Small intestine (tissue), 7 donors: Measurements from ENCODE around the gene MORN5. TPM values are rescaled to one million over a fixed set of nuclear protein-coding genes. Genes with fewer than 3 reads are reported as not detected.
A peak's percentile ranks its signal among the peaks of the same experiment; 100 is the strongest.

Source experiments
- DNase-seq, 2 donors: peaks; one replicate each; pipeline versions ENCODE4 v3.0.0 to v3.0.0-alpha.2; 2013
- FAIRE-seq: peaks from 2 replicates; lab custom pipeline; 2012; peaks lifted over from hg19 to GRCh38; lab: Jason Lieb, UNC
- H3K27ac ChIP-seq, 3 donors: one replicate each; pipeline ENCODE4 v1.5.1; 2013; ENCODE audit warnings: low read length in 2 of 3, mild to moderate bottlenecking in 2 of 3, control low read depth in 1 of 3, inconsistent platforms in 1 of 3, low read depth in 1 of 3, moderate library complexity in 1 of 3
- H3K27me3 ChIP-seq, 3 donors: one replicate each; pipeline ENCODE4 v1.6.1; 2013; ENCODE audit warnings: low read length in 3 of 3, inconsistent platforms in 1 of 3; ENCODE audit not compliant: control insufficient read depth in 3 of 3, insufficient read depth in 3 of 3
- H3K36me3 ChIP-seq, 3 donors: one replicate each; pipeline ENCODE4 v1.6.1; 2013; ENCODE audit warnings: low read length in 3 of 3, inconsistent platforms in 1 of 3, low read depth in 1 of 3, mild to moderate bottlenecking in 1 of 3, moderate library complexity in 1 of 3; ENCODE audit not compliant: control insufficient read depth in 3 of 3, insufficient read depth in 2 of 3
- H3K4me1 ChIP-seq, 3 donors: one replicate each; pipeline ENCODE4 v1.6.1; 2013; ENCODE audit warnings: low read length in 2 of 3, inconsistent platforms in 1 of 3, low read depth in 1 of 3, mild to moderate bottlenecking in 1 of 3, moderate library complexity in 1 of 3; ENCODE audit not compliant: control insufficient read depth in 3 of 3, insufficient read depth in 2 of 3
- H3K4me3 ChIP-seq, 3 donors: one replicate each; pipeline ENCODE4 v1.5.1; 2013; ENCODE audit warnings: low read length in 3 of 3, control low read depth in 1 of 3, inconsistent platforms in 1 of 3, low read depth in 1 of 3, mild to moderate bottlenecking in 1 of 3, moderate library complexity in 1 of 3
- H3K9me3 ChIP-seq, 2 donors: one replicate each; pipeline ENCODE4 v1.6.1; 2013; ENCODE audit warnings: low read depth in 1 of 2, low read length in 1 of 2; ENCODE audit not compliant: control insufficient read depth in 2 of 2, insufficient read depth in 1 of 2
- WGBS, 3 donors: extraction: QIAGEN DNeasy Blood & Tissue Kit; methylation state at CpG; one replicate each; pipeline ENCODE4 v1.1.7; 2013; 5-methylcytosine and 5-hydroxymethylcytosine counted together
- polyA plus RNA-seq, 4 donors: library from polyadenylated mRNA; stranded (reverse) in 3 of 4; unstranded in 1 of 4; fragments of 200-250 nt in 3 of 4; fragments of 120-200 nt in 1 of 4; gene quantifications; one replicate each; pipeline versions ENCODE4 v1.2.1 to v1.2.3, GENCODE V29; 2013
- donor health status: healthy with polysubstance abuse.
- donor health status: control.
- donor health status: control.
- donor health status: Bipolar disorder and iron deficiency.
- donor health status: healthy.

The MORN5 gene
- polyA plus RNA-seq, 4 donors, result not detected

GRCh38 chr9:122143876-122144405 is 15.8 kb upstream of the MORN5 start:
- Histone ChIP-seq H3K9me3 (no peaks in the 10 kb centered on the region), H3K27ac (no peak overlapping the region), H3K4me3 (no peak overlapping the region), H3K4me1 (peaks cover 0 to 4% (median 0%) of the 10 kb centered on the region in 3 donors), H3K36me3 (peaks cover 6 to 28% (median 22%) of the 10 kb centered on the region in 3 donors), H3K27me3 (no peaks in the 10 kb centered on the region)
- 74 to 94% (median 90%) methylated on average over 14 of the region's 14 CpGs for WGBS, 3 donors
- DNase-seq (no peak), FAIRE-seq (no peak)

- FAIRE-seq (no peak), DNase-seq (no peak)
- Histone ChIP-seq H3K9me3 (no peaks in the 10 kb centered on the region), H3K4me3 (no peak overlapping the region), H3K36me3 (peaks cover 6 to 34% (median 25%) of the 10 kb centered on the region in 3 donors), H3K4me1 (peaks cover 0 to 4% (median 0%) of the 10 kb centered on the region in 3 donors), H3K27ac (no peak overlapping the region), H3K27me3 (no peaks in the 10 kb centered on the region)
- 88 to 90% (median 89%) methylated on average over 3 of the region's 3 CpGs for WGBS, 3 donors
Observed at GRCh38 chr9:122144836-122145591, 14.7 kb upstream of the MORN5 start.

- Histone ChIP-seq H3K4me1 (peaks cover 0 to 4% (median 0%) of the 10 kb centered on the region in 3 donors), H3K27me3 (no peaks in the 10 kb centered on the region), H3K9me3 (no peaks in the 10 kb centered on the region), H3K4me3 (no peak overlapping the region), H3K27ac (no peak overlapping the region), H3K36me3 (peaks cover 6 to 34% (median 25%) of the 10 kb centered on the region in 3 donors)
- no peak for FAIRE-seq
- 93 to 98% (median 95%) methylated on average over 2 of the region's 2 CpGs for WGBS, 3 donors
- no peak for DNase-seq
Observed at GRCh38 chr9:122145592-122145863, 14.2 kb upstream of the MORN5 start.

- Histone ChIP-seq H3K9me3 (no peaks in the 10 kb centered on the region), H3K27me3 (no peaks in the 10 kb centered on the region), H3K4me3 (no peak overlapping the region), H3K27ac (no peak overlapping the region), H3K36me3 (peaks cover 6 to 21% (median 14%) of the 10 kb centered on the region in 3 donors), H3K4me1 (no peaks in the 10 kb centered on the region)
- no peak for FAIRE-seq
- no peak for DNase-seq
- WGBS, 3 donors, result 69 to 79% (median 75%) methylated on average over 4 of the region's 4 CpGs
Observed at GRCh38 chr9:122151267-122151828, 8.4 kb upstream of the MORN5 start.

GRCh38 chr9:122155796-122156195 is 3.9 kb upstream of the MORN5 start:
- Histone ChIP-seq H3K27ac (no peak overlapping the region), H3K27me3 (no peaks in the 10 kb centered on the region), H3K9me3 (no peaks in the 10 kb centered on the region), H3K4me3 (no peak overlapping the region), H3K36me3 (peaks cover 3 to 4% (median 4%) of the 10 kb centered on the region in 3 donors), H3K4me1 (peaks cover 2 to 10% (median 4%) of the 10 kb centered on the region in 3 donors)
- 87 to 91% (median 88%) methylated on average over 4 of the region's 4 CpGs for WGBS, 3 donors
- FAIRE-seq (no peak), DNase-seq (no peak)

- WGBS, 3 donors, result 54 to 65% (median 63%) methylated on average over 3 of the region's 3 CpGs
- H3K27ac ChIP-seq, result no peak overlapping the region
- H3K36me3 ChIP-seq, result no peaks in the 10 kb centered on the region
- H3K4me3 ChIP-seq, result no peak overlapping the region
- H3K4me1 ChIP-seq, result peaks cover 2 to 10% (median 4%) of the 10 kb centered on the region in 3 donors
- DNase-seq (peak; percentile 43 to 54), FAIRE-seq (no peak)
- no peaks in the 10 kb centered on the region for H3K9me3 ChIP-seq
- H3K27me3 ChIP-seq, result no peaks in the 10 kb centered on the region
Observed at GRCh38 chr9:122158202-122158601, 1.5 kb upstream of the MORN5 start.

- FAIRE-seq (no peak), DNase-seq (no peak)
- 15 to 28% (median 24%) methylated on average over 6 of the region's 6 CpGs for WGBS, 3 donors
- Histone ChIP-seq H3K9me3 (no peaks in the 10 kb centered on the region), H3K4me3 (peak overlapping the region in 2 of 3 donors; percentile 73 to 99), H3K36me3 (no peaks in the 10 kb centered on the region), H3K27ac (no peak overlapping the region), H3K4me1 (peaks cover 2 to 10% (median 4%) of the 10 kb centered on the region in 3 donors), H3K27me3 (no peaks in the 10 kb centered on the region)
Observed at GRCh38 chr9:122159925-122160246, 178 bp downstream of the MORN5 start.

GRCh38 chr9:122162415-122162814 is 2.7 kb downstream of the MORN5 start:
- no peak for FAIRE-seq
- no peaks in the 10 kb centered on the region for H3K36me3 ChIP-seq

More at GRCh38 chr9:122162415-122162814, 2.7 kb downstream of the MORN5 start:
- Histone ChIP-seq H3K27me3 (no peaks in the 10 kb centered on the region), H3K4me3 (no peak overlapping the region), H3K4me1 (peaks cover 2 to 10% (median 4%) of the 10 kb centered on the region in 3 donors), H3K27ac (no peak overlapping the region), H3K9me3 (no peaks in the 10 kb centered on the region)
- DNase-seq, result no peak
